ENCODE data around the gene TBC1D7.

The TBC1D7 gene

GRCh38 chr6:13263669-13264068, 64.7 kb downstream of the TBC1D7 start:
- DNase-seq = no peak

DNA sequence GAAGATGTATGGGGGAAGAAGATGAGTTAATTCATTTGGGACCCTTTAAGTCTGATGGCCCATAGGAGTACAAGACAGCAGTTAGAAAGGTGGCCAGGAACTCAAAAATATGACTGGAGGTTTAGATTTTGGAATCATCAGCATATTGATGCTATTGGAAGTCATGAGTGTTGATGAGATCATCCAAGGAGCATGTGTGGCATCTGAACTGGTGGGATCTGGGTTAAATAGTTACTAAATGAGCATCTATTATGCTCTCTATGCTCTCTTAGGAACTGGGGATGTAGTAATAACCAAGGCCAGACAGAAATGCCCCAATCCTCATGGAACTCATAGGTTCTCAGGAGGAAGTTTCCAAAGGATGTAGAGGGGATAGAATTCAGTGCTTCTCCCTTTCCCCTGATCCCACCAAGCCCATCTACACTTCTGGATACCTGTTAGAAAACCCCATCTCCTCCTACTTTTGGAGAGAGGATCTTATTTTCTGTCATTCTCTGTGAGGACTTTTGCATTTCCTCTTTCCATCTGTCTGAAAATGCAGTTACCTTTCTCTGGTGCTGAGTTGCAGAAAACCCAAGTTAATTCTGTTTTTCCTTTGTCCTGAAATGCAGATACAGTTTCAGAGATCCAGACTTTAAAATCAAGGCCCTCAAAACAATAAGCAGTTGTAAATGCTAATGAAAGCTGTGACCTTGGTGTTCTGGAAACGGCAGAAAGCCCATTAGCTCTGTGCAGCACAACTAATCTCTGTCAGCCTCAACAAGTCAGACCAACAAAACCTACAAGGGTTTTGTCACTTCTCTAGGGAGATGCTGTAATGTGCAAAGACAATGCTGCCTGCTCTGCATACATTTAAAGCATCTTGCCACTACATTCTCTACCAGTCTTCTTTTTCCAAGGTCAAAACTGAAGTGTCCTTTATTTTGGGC, 65.8 kb downstream of the TBC1D7 start:
- no peak for DNase-seq

GRCh38 chr6:13261464-13261994, 66.8 kb downstream of the TBC1D7 start:
- no peak for DNase-seq

DNA sequence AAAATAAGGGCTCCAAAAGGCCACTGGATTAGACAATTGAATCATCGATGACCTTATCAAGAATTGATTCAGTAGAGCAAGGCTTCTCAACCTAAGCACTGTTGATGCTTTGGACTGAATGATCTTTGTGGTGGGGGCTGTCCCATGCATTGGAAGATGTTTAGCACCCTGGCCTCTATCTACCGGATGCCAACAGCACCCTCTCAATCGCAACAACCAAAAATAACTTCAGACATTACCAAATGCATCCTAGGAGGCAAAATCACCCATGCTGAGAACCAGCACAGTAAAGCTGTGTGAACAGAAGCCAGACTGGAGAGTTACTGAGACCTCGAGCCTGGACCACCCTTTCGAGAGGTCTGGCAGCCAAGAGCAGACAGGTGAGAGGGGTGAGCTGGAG, 67.5 kb downstream of the TBC1D7 start:
- DNase-seq = no peak

- no peak for DNase-seq
Observed at GRCh38 chr6:13260101-13260598, 68.2 kb downstream of the TBC1D7 start.

DNA sequence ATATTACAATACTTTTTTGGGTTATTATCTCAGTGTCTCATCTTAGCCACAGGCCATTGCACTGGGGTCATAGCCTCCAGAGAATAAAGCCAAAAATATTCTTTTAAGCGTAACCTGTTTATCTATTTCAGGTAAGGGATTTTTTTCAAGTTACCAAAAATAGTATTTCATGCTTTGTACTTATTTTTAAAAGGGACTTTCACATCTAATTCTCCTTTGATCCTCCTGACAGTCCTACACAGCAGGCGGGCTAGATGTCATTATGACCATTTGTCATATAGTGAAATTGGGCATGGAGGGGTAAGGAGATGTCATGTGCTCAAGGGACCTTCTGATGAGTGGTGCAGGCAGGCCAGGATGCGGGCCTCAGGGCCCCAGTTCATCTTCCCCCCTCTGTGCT, 68.9 kb downstream of the TBC1D7 start:
- DNase-seq = no peak

DNA sequence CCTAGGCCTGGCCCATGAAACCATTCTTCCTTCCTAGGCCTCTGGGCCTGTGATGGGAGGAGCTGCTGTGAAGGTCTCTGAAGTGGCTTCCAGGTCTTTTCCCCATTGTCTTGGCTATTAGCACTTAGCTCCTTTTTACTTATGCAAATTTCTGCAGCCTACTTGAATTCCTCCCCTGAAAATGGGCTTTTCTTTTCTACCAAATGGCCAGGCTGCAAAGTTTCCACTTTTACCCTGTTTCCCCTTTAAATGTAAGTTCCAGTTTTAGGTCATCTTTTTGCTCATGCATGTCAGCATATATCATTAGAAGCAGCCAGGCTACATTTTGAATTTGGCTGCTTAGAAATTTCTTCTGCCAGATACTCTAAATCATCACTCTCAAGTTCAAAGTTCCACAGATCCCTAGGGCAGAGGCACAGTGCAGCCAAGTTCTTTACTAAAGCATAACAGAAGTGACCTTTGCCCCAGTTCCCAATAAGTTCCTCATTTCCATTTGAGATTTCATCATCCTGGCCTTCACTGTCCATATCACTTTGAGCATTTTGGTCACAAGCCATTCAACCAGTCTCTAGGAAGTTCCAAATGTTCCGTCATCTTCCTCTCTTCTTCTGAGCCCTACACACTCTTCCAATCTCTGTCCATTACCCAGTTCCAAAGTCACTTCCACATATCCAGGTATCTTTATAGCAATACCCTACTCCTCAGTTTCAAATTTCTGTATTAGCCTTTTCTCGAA, 71.9 kb downstream of the TBC1D7 start:
- no peak for DNase-seq

Measured in activated CD4-positive, CD25-positive, alpha-beta regulatory T cell treated with anti-CD3 and anti-CD28 coated beads, Interleukin-2, amount 50 U/mL, for 72 hours (primary cell).